Endodermal cell (in vitro differentiated cells): ENCODE measurements around the gene POMC. TPM values are rescaled to one million over a fixed set of nuclear protein-coding genes. Genes with fewer than 3 reads are reported as not detected.

Source experiments
- DNase-seq: peaks from one replicate; pipeline ENCODE4 v3.0.0-alpha.2; 2017
- H3K27ac ChIP-seq: 2 replicates; pipeline ENCODE4 v1.5.1; 2013; ENCODE audit warnings: mild to moderate bottlenecking, low read depth, low read length, moderate library complexity
- H3K27me3 ChIP-seq: 2 replicates; pipeline ENCODE4 v1.6.1; 2013; ENCODE audit warnings: mild to moderate bottlenecking, low read length, moderate library complexity; ENCODE audit not compliant: insufficient read depth, control insufficient read depth, poor library complexity, severe bottlenecking
- H3K36me3 ChIP-seq: 2 replicates; pipeline ENCODE4 v1.7.0; 2013; ENCODE audit warnings: mild to moderate bottlenecking, low read length, moderate library complexity; ENCODE audit not compliant: control insufficient read depth, insufficient read depth
- H3K4me1 ChIP-seq: one replicate; pipeline ENCODE4 v1.7.0; 2013; ENCODE audit warnings: low read length; ENCODE audit not compliant: control insufficient read depth, insufficient read depth
- H3K4me3 ChIP-seq: 2 replicates; pipeline ENCODE4 v1.5.1; 2013; ENCODE audit warnings: mild to moderate bottlenecking, low read length, moderate library complexity
- H3K9ac ChIP-seq: 2 replicates; pipeline ENCODE4 v1.6.1; 2013; ENCODE audit warnings: mild to moderate bottlenecking, low read length, moderate library complexity; ENCODE audit not compliant: poor library complexity, severe bottlenecking; ENCODE audit errors: extremely low read depth
- H3K9me3 ChIP-seq: 2 replicates; pipeline ENCODE4 v1.6.1; 2013; ENCODE audit warnings: mild to moderate bottlenecking, low read length, moderate library complexity; ENCODE audit not compliant: control insufficient read depth
- H3K27ac Mint-ChIP-seq: 2 replicates; pipeline ENCODE4 v1.8.0; 2020; ENCODE audit warnings: mixed read lengths
- H3K27me3 Mint-ChIP-seq: 2 replicates; pipeline ENCODE4 v1.8.0; 2021; ENCODE audit warnings: mild to moderate bottlenecking, mixed read lengths; ENCODE audit not compliant: insufficient read depth
- H3K36me3 Mint-ChIP-seq: 2 replicates; pipeline ENCODE4 v1.8.0; 2020; ENCODE audit warnings: low read depth, mixed read lengths
- H3K4me1 Mint-ChIP-seq: 2 replicates; pipeline ENCODE4 v1.8.0; 2020; ENCODE audit warnings: mixed read lengths
- H3K4me3 Mint-ChIP-seq: 2 replicates; pipeline ENCODE4 v1.8.0; 2020; ENCODE audit warnings: mild to moderate bottlenecking, moderate library complexity, mixed read lengths
- H3K9me3 Mint-ChIP-seq: 2 replicates; pipeline ENCODE4 v1.8.0; 2020; ENCODE audit warnings: mild to moderate bottlenecking, mixed read lengths
- WGBS, 2 experiments: methylation state at CpG; one replicate each; pipeline versions ENCODE4 v1.1.5 to v1.1.7; 2013; ENCODE audit warnings: missing lambda C conversion rate in 2 of 2, mixed read lengths in 1 of 2; ENCODE audit not compliant: insufficient coverage in 1 of 2, insufficient read length in 1 of 2; 5-methylcytosine and 5-hydroxymethylcytosine counted together
- total RNA-seq, 2 donors: library from RNA; stranded (reverse); fragmentation: NEBNext Ultra II Directional in 1 of 2; extraction: Animal tissue kit (Norgen Biotek cat#: 25700) in 1 of 2; gene quantifications; 2 replicates in 1 of 2; 3 replicates in 1 of 2; pipeline ENCODE4 v1.2.1, GENCODE V29; 2021
- TF ChIP-seq, protein P1 (sequence below): fragments of 200-600 bp; sonication (generic); conservative IDR thresholded peaks from 2 replicates; pipeline ENCODE4 v1.5.0; 2021; ENCODE audit warnings: antibody characterized with exemption, mild to moderate bottlenecking

The POMC gene
- total RNA-seq, 2 donors from 2014 or later, result 10.9 to 14.5 TPM

DNA sequence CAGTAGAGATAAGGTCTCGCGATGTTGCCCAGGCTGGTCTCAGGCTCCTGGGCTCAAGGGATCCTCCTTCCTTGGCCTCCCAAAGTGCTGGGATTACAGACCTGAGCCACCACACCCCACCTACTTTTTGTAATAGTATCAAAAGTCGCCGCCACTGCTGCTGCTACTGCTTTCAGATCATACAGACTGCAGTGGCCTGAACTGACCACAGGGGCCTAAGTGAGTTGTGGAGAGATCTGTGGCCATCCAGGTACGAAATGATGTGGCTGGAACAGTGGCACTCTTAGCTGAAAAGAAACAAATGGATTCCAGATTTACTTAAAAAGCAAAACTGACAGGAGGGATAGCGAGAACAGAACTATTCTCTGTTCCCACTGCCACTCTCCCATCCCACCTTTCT is 32.9 kb upstream of the POMC start:
- 88 to 93% methylated on average over 3 to 6 of the region's 6 CpGs for WGBS, 2 experiments
- Mint-ChIP-seq H3K9me3 (no peaks in the 10 kb centered on the region), H3K4me1 (peaks cover under 1% of the 10 kb centered on the region), H3K27ac (no peak overlapping the region), H3K4me3 (no peak overlapping the region), H3K27me3 (no peaks in the 10 kb centered on the region), H3K36me3 (no peaks in the 10 kb centered on the region)
- Histone ChIP-seq H3K27me3 (no peaks in the 10 kb centered on the region), H3K9me3 (no peaks in the 10 kb centered on the region), H3K36me3 (no peaks in the 10 kb centered on the region), H3K4me3 (no peak overlapping the region), H3K4me1 (no peaks in the 10 kb centered on the region), H3K9ac (no peak overlapping the region), H3K27ac (no peak overlapping the region)
- TF ChIP-seq, protein P1, sequence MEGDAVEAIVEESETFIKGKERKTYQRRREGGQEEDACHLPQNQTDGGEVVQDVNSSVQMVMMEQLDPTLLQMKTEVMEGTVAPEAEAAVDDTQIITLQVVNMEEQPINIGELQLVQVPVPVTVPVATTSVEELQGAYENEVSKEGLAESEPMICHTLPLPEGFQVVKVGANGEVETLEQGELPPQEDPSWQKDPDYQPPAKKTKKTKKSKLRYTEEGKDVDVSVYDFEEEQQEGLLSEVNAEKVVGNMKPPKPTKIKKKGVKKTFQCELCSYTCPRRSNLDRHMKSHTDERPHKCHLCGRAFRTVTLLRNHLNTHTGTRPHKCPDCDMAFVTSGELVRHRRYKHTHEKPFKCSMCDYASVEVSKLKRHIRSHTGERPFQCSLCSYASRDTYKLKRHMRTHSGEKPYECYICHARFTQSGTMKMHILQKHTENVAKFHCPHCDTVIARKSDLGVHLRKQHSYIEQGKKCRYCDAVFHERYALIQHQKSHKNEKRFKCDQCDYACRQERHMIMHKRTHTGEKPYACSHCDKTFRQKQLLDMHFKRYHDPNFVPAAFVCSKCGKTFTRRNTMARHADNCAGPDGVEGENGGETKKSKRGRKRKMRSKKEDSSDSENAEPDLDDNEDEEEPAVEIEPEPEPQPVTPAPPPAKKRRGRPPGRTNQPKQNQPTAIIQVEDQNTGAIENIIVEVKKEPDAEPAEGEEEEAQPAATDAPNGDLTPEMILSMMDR, result peak; percentile 52
- DNase-seq, result peak; percentile 68

DNA sequence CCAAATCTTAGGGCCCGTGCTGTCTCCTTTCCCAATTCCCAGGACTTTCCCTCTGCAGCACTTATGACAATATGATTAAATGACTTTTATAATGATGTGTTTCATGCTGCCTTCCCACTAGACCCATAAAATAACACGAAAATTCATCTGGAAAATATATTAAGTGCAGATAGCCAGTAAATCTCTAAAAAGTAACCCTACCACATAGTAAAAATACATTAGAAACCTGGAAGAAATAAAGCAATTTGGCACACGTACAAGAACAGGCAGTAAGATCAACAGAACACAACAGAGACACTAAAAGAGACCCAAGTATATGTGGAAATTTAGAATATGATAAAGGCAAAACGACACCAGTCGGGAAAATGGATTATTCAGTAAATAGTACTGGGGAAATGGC is 30.2 kb upstream of the POMC start:
- no peak overlapping the region for H3K4me3 Mint-ChIP-seq
- Histone ChIP-seq H3K4me3 (no peak overlapping the region), H3K27me3 (no peaks in the 10 kb centered on the region), H3K9me3 (no peaks in the 10 kb centered on the region), H3K27ac (no peak overlapping the region), H3K4me1 (peaks cover 7% of the 10 kb centered on the region), H3K9ac (no peak overlapping the region), H3K36me3 (no peaks in the 10 kb centered on the region)
- TF ChIP-seq, protein P1, result no peak
- H3K4me1 Mint-ChIP-seq, result peaks cover 13% of the 10 kb centered on the region
- no peaks in the 10 kb centered on the region for H3K9me3 Mint-ChIP-seq
- H3K27me3 Mint-ChIP-seq, result no peaks in the 10 kb centered on the region
- no peaks in the 10 kb centered on the region for H3K36me3 Mint-ChIP-seq
- no peak for DNase-seq
- no peak overlapping the region for H3K27ac Mint-ChIP-seq
- WGBS, 2 experiments, result 78 to 92% methylated on average over 2 to 4 of the region's 5 CpGs

DNA sequence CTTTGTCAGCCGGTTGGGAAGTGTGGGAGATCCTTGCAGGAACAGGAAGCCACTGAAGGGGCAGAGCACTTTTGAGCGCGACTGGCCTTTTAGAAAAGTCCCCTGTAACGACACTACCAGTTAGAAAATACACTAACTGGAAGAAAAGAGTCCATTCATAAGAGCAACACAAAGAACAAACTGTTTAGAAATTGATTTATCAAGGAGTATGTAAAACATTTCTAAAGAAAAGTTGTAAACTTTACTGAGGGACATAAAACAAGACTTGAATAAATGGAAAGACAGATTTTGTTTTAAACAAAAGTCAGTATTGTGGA is 29.8 kb upstream of the POMC start:
- H3K27ac Mint-ChIP-seq, result no peak overlapping the region
- no peaks in the 10 kb centered on the region for H3K36me3 Mint-ChIP-seq

More for the DNA sequence above, 29.8 kb upstream of the POMC start:
- H3K27me3 Mint-ChIP-seq, result no peaks in the 10 kb centered on the region
- no peaks in the 10 kb centered on the region for H3K9me3 ChIP-seq
- WGBS, 2 experiments, result 81 to 90% methylated on average over 3 to 4 of the region's 4 CpGs
- DNase-seq, result no peak
- H3K4me1 ChIP-seq, result peaks cover 7% of the 10 kb centered on the region
- TF ChIP-seq, protein P1, result no peak
- no peaks in the 10 kb centered on the region for H3K27me3 ChIP-seq
- H3K4me1 Mint-ChIP-seq, result peaks cover 13% of the 10 kb centered on the region
- H3K4me3 Mint-ChIP-seq, result no peak overlapping the region
- peak overlapping the region; percentile 17 for H3K27ac ChIP-seq
- no peak overlapping the region for H3K9ac ChIP-seq
- no peaks in the 10 kb centered on the region for H3K36me3 ChIP-seq
- no peak overlapping the region for H3K4me3 ChIP-seq
- no peaks in the 10 kb centered on the region for H3K9me3 Mint-ChIP-seq
